ENCODE data around the gene TAAR5. TPM values are rescaled to one million over a fixed set of nuclear protein-coding genes. Genes with fewer than 3 reads are reported as not detected.

TAAR5 gene, protein sequence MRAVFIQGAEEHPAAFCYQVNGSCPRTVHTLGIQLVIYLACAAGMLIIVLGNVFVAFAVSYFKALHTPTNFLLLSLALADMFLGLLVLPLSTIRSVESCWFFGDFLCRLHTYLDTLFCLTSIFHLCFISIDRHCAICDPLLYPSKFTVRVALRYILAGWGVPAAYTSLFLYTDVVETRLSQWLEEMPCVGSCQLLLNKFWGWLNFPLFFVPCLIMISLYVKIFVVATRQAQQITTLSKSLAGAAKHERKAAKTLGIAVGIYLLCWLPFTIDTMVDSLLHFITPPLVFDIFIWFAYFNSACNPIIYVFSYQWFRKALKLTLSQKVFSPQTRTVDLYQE
- not detected in 5 replicates for total RNA-seq (2022; extraction: Qiagen RNA extraction)

DNA sequence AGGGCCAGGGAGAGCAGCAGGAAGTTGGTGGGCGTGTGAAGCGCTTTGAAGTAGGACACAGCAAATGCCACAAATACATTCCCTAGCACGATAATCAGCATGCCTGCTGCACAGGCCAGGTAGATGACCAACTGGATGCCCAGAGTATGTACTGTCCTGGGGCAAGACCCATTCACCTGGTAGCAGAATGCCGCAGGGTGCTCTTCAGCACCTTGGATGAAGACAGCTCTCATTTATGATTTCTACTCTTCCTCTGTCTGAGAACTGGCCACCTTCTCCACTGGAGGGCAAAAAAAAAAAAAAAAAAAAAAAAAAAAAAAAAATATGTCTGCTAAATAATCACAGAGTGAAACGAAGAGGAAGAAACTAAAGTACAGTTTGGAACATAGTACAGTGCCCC is at the start of gene TAAR5:
TAAR5 (minus strand) TSS at position 288 of the 400 bp plus-strand sequence; CDS start at position 233, 55 bp downstream.

GRCh38 chr6:132624175-132624574 is 34.6 kb upstream of the TAAR5 start, which contains the start of gene TAAR2:
TSS of gene TAAR2 (minus strand) at chr6:132624275. CDS start at chr6:132624275, 0 bp downstream.

DNA sequence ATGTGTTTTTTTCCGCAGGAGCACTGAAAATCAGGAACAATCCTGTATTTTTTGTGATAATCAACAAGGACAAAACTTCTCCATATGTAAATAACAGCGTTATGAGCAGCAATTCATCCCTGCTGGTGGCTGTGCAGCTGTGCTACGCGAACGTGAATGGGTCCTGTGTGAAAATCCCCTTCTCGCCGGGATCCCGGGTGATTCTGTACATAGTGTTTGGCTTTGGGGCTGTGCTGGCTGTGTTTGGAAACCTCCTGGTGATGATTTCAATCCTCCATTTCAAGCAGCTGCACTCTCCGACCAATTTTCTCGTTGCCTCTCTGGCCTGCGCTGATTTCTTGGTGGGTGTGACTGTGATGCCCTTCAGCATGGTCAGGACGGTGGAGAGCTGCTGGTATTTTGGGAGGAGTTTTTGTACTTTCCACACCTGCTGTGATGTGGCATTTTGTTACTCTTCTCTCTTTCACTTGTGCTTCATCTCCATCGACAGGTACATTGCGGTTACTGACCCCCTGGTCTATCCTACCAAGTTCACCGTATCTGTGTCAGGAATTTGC is 19.2 kb downstream of the TAAR5 start, which contains the start of gene TAAR6:
TAAR6 (plus strand) TSS at position 102 of the 557 bp plus-strand sequence; CDS start at position 102, 0 bp downstream.

GRCh38 chr6:132552372-132552771 is 37.2 kb downstream of the TAAR5 start, which contains the start of gene TAAR8:
TSS of gene TAAR8 (plus strand) at chr6:132552672. CDS start at chr6:132552693, 21 bp downstream.

Other genes starting within 250 kb of the TAAR5 start
- 1.2 to 1.7 TPM (median 1.5 TPM) in 5 replicates for gene MOXD1, start 188.3 kb downstream of the TAAR5 start, total RNA-seq (2022; extraction: Qiagen RNA extraction)
- gene STX7, start 76.6 kb downstream of the TAAR5 start, total RNA-seq (2022; extraction: Qiagen RNA extraction) = 20.6 to 26.0 TPM (median 24.4 TPM) in 5 replicates
- gene TAAR9, start 51.5 kb downstream of the TAAR5 start, total RNA-seq (2022; extraction: Qiagen RNA extraction) = not detected in 5 replicates
- gene TAAR8, start 37.1 kb downstream of the TAAR5 start, total RNA-seq (2022; extraction: Qiagen RNA extraction) = not detected in 5 replicates
- not detected in 5 replicates for gene TAAR6, start 19.4 kb downstream of the TAAR5 start, total RNA-seq (2022; extraction: Qiagen RNA extraction)
- not detected in 5 replicates for gene TAAR2, start 34.5 kb upstream of the TAAR5 start, total RNA-seq (2022; extraction: Qiagen RNA extraction)
- gene TAAR1, start 69.4 kb upstream of the TAAR5 start, total RNA-seq (2022; extraction: Qiagen RNA extraction) = not detected in 5 replicates
- gene VNN1, start 124.3 kb upstream of the TAAR5 start, total RNA-seq (2022; extraction: Qiagen RNA extraction) = 0.03 to 0.05 TPM (median 0.04 TPM) in 4 of 5 replicates, not detected in the other
- not detected in 5 replicates for gene VNN2, start 168.2 kb upstream of the TAAR5 start, total RNA-seq (2022; extraction: Qiagen RNA extraction)
- 4.6 to 5.1 TPM (median 4.8 TPM) in 5 replicates for gene SLC18B1, start 208.9 kb upstream of the TAAR5 start, total RNA-seq (2022; extraction: Qiagen RNA extraction)
- gene RPS12, start 224.8 kb upstream of the TAAR5 start, total RNA-seq (2022; extraction: Qiagen RNA extraction) = 1,414 to 2,096 TPM (median 1,459 TPM) in 5 replicates